ENCODE data around the gene RNASE1. TPM values are rescaled to one million over a fixed set of nuclear protein-coding genes. Genes with fewer than 3 reads are reported as not detected.

RNASE1 gene
- polyA plus RNA-seq, 1 experiment: not detected

GRCh38 chr14:20811986-20812975, 9.6 kb upstream of the RNASE1 start:
- ChIA-PET CTCF (no interaction called here), POLR2A (no interaction called here)
- Histone ChIP-seq H3K36me3 (ENCODE audit: control insufficient read depth, insufficient read depth, low read length) (no peaks in the 10 kb centered on the region), H3K27me3 (ENCODE audit: control insufficient read depth, insufficient read depth, low read length) (no peaks in the 10 kb centered on the region; the same call in 1 of the 2 replicates), H3K4me3 (ENCODE audit: low read depth, low read length) (no peak overlapping the region)
- DNase-seq (ENCODE audit: low read depth): no peak
- no peak for TF ChIP-seq CTCF (IDR thresholded peaks at IDR 0.05; ENCODE audit: insufficient read depth, low read depth, low read length)

- H3K36me3 ChIP-seq (ENCODE audit: control insufficient read depth, insufficient read depth, low read length): no peaks in the 10 kb centered on the region
- ChIA-PET POLR2A (no interaction called here), CTCF (interaction anchor here (1.0 kb wide), 1 partner anchor 11 kb away, joined by 3 read pairs; no protein-coding TSS in a partner anchor)
- TF ChIP-seq CTCF (IDR thresholded peaks at IDR 0.05; ENCODE audit: insufficient read depth, low read depth, low read length): no peak
- no peak for DNase-seq (ENCODE audit: low read depth)
- H3K27me3 ChIP-seq (ENCODE audit: control insufficient read depth, insufficient read depth, low read length): no peaks in the 10 kb centered on the region; the same call in 1 of the 2 replicates
- no peak overlapping the region for H3K4me3 ChIP-seq (ENCODE audit: low read depth, low read length)
Measured at GRCh38 chr14:20809917-20810316, 7.3 kb upstream of the RNASE1 start.

GRCh38 chr14:20808162-20808483, 5.5 kb upstream of the RNASE1 start:
- Histone ChIP-seq H3K4me3 (ENCODE audit: low read depth, low read length) (no peak overlapping the region), H3K27me3 (ENCODE audit: control insufficient read depth, insufficient read depth, low read length) (no peaks in the 10 kb centered on the region; the same call in 1 of the 2 replicates), H3K36me3 (ENCODE audit: control insufficient read depth, insufficient read depth, low read length) (no peaks in the 10 kb centered on the region)
- TF ChIP-seq CTCF (IDR thresholded peaks at IDR 0.05; ENCODE audit: insufficient read depth, low read depth, low read length): no peak
- ChIA-PET POLR2A (no interaction called here), CTCF (interaction anchor here (1.5 kb wide), 1 partner anchor 10 kb away, joined by 3 read pairs; no protein-coding TSS in a partner anchor)
- no peak for DNase-seq (ENCODE audit: low read depth)

GRCh38 chr14:20807304-20808161, 4.9 kb upstream of the RNASE1 start:
- Histone ChIP-seq H3K4me3 (ENCODE audit: low read depth, low read length) (no peak overlapping the region), H3K36me3 (ENCODE audit: control insufficient read depth, insufficient read depth, low read length) (no peaks in the 10 kb centered on the region), H3K27me3 (ENCODE audit: control insufficient read depth, insufficient read depth, low read length) (no peaks in the 10 kb centered on the region; the same call in 1 of the 2 replicates)
- ChIA-PET CTCF (interaction anchor here (1.1 to 1.5 kb wide), 2 partner anchors 11 to 66 kb away, joined by 3 read pairs; no protein-coding TSS in a partner anchor), POLR2A (no interaction called here)
- no peak for TF ChIP-seq CTCF (IDR thresholded peaks at IDR 0.05; ENCODE audit: insufficient read depth, low read depth, low read length)
- DNase-seq (ENCODE audit: low read depth): no peak

- CTCF ChIA-PET: no interaction called here
- Histone ChIP-seq H3K36me3 (ENCODE audit: control insufficient read depth, insufficient read depth, low read length) (no peaks in the 10 kb centered on the region), H3K27me3 (ENCODE audit: control insufficient read depth, insufficient read depth, low read length) (no peaks in the 10 kb centered on the region; the same call in 1 of the 2 replicates), H3K4me3 (ENCODE audit: low read depth, low read length) (no peak overlapping the region)
- POLR2A ChIA-PET: no interaction called here
- TF ChIP-seq CTCF (IDR thresholded peaks at IDR 0.05; ENCODE audit: insufficient read depth, low read depth, low read length): no peak
- no peak for DNase-seq (ENCODE audit: low read depth)
Measured at GRCh38 chr14:20805485-20805884, 2.8 kb upstream of the RNASE1 start.
